Measurements from ENCODE around the gene SLCO2B1.

GRCh38 chr11:75159151-75159953, 8.4 kb downstream of the SLCO2B1 start:
- TF ChIP-seq CTCF (IDR thresholded peaks at IDR 0.05) (no peak), POLR2A (IDR thresholded peaks at IDR 0.05) (no peak)

All from suprapubic skin (tissue), 3 donors.